Measurements from ENCODE around the gene UNC79. TPM values are rescaled to one million over a fixed set of nuclear protein-coding genes. Genes with fewer than 3 reads are reported as not detected.

The UNC79 gene
- total RNA-seq, 1 experiment from 2014 or later, result 0.05 TPM

DNA sequence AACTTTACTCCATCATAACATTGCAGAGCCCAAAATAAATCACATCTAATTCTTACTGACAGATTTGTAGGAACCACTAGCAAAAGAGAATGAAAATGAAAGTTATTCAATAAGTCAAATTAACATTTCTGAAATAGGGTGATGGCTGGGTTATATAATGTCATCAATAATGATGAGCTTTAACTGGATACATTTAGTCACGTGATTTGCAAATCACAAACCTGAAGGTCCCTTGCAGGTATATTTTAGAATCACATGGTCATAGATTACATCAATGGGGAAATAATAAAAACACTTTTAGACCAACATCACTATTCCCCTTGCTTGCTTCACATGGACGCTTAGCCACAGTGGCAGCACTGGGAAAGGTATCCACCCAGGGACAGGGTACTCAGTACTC lies 270.8 kb downstream of the UNC79 start:
- ATAC-seq (no peak), DNase-seq (ENCODE audit: low read depth, low spot score) (no peak)
- TF ChIP-seq, protein P1, sequence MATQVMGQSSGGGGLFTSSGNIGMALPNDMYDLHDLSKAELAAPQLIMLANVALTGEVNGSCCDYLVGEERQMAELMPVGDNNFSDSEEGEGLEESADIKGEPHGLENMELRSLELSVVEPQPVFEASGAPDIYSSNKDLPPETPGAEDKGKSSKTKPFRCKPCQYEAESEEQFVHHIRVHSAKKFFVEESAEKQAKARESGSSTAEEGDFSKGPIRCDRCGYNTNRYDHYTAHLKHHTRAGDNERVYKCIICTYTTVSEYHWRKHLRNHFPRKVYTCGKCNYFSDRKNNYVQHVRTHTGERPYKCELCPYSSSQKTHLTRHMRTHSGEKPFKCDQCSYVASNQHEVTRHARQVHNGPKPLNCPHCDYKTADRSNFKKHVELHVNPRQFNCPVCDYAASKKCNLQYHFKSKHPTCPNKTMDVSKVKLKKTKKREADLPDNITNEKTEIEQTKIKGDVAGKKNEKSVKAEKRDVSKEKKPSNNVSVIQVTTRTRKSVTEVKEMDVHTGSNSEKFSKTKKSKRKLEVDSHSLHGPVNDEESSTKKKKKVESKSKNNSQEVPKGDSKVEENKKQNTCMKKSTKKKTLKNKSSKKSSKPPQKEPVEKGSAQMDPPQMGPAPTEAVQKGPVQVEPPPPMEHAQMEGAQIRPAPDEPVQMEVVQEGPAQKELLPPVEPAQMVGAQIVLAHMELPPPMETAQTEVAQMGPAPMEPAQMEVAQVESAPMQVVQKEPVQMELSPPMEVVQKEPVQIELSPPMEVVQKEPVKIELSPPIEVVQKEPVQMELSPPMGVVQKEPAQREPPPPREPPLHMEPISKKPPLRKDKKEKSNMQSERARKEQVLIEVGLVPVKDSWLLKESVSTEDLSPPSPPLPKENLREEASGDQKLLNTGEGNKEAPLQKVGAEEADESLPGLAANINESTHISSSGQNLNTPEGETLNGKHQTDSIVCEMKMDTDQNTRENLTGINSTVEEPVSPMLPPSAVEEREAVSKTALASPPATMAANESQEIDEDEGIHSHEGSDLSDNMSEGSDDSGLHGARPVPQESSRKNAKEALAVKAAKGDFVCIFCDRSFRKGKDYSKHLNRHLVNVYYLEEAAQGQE (IDR thresholded peaks at IDR 0.05; ENCODE audit: insufficient read depth in 1 of 2, low read depth in 2 of 2, low read length in 1 of 2), result no peak
- TF ChIP-seq TCF7L2 (IDR thresholded peaks at IDR 0.05; ENCODE audit: low read depth, low read length) (no peak), POLR2AphosphoS5 (IDR thresholded peaks at IDR 0.05; ENCODE audit: low read depth, low read length) (no peak), SIN3A (IDR thresholded peaks at IDR 0.05; ENCODE audit: borderline replicate concordance, insufficient read depth, low read depth, low read length) (no peak)
- TF ChIP-seq, protein P2, sequence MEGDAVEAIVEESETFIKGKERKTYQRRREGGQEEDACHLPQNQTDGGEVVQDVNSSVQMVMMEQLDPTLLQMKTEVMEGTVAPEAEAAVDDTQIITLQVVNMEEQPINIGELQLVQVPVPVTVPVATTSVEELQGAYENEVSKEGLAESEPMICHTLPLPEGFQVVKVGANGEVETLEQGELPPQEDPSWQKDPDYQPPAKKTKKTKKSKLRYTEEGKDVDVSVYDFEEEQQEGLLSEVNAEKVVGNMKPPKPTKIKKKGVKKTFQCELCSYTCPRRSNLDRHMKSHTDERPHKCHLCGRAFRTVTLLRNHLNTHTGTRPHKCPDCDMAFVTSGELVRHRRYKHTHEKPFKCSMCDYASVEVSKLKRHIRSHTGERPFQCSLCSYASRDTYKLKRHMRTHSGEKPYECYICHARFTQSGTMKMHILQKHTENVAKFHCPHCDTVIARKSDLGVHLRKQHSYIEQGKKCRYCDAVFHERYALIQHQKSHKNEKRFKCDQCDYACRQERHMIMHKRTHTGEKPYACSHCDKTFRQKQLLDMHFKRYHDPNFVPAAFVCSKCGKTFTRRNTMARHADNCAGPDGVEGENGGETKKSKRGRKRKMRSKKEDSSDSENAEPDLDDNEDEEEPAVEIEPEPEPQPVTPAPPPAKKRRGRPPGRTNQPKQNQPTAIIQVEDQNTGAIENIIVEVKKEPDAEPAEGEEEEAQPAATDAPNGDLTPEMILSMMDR (IDR thresholded peaks at IDR 0.05), result no peak
- Histone ChIP-seq H3K36me3 (ENCODE audit: control insufficient read depth, insufficient read depth, low read length) (no peaks in the 10 kb centered on the region), H3K27ac (ENCODE audit: low read length) (no peak overlapping the region), H3K9me3 (ENCODE audit: control insufficient read depth, insufficient read depth, low read depth, low read length) (no peaks in the 10 kb centered on the region), H3K4me1 (ENCODE audit: control insufficient read depth, insufficient read depth, low read length) (no peaks in the 10 kb centered on the region), H3K4me3 (ENCODE audit: low read depth in 2 of 2, low read length in 2 of 2) (no peak overlapping the region), H3K27me3 (ENCODE audit: control insufficient read depth, insufficient read depth, low read length) (no peaks in the 10 kb centered on the region)
- CTCF ChIA-PET, result no interaction called here
- no TSS peak for BruUV-seq (replicated peaks)
- POLR2A ChIA-PET, result no interaction called here
- intact Hi-C loops (cut with micrococcal nuclease; ENCODE audit: unreplicated experiment) (no loop called here), in situ Hi-C loops (cut with HindIII; ENCODE audit: low pct_unique_long_range_greater_than_20kb, low sequenced_read_pairs) (no loop called here)

DNA sequence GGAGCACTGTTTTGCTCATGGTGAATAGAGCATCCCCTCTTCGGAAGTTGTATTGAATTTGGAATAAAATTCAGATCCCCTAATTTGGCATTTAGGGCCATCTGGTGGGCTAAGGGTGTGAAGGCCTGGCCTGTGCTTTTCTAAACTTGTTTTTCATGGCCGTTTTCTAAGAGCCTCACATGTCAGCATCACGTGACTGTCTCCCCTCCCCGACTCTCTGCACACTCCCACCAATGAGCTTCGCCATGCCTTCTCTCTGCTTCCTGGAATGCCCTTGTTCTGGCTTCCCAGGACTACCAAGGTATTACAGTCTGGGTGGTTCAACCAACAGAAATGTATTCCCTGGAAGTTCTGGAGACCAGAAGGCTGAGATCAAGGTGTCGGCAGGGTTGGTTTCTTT lies 272.2 kb downstream of the UNC79 start:
- DNase-seq (ENCODE audit: low read depth, low spot score) (no peak), ATAC-seq (no peak)
- H3K27ac ChIP-seq (ENCODE audit: low read length), result no peak overlapping the region
- BruUV-seq (replicated peaks), result no TSS peak
- no peaks in the 10 kb centered on the region for H3K36me3 ChIP-seq (ENCODE audit: control insufficient read depth, insufficient read depth, low read length)
- POLR2A ChIA-PET, result no interaction called here
- TF ChIP-seq, protein P1 (IDR thresholded peaks at IDR 0.05; ENCODE audit: insufficient read depth in 1 of 2, low read depth in 2 of 2, low read length in 1 of 2), result no peak
- TF ChIP-seq POLR2AphosphoS5 (IDR thresholded peaks at IDR 0.05; ENCODE audit: low read depth, low read length), result no peak
- TF ChIP-seq SIN3A (IDR thresholded peaks at IDR 0.05; ENCODE audit: borderline replicate concordance, insufficient read depth, low read depth, low read length), result no peak
- TF ChIP-seq, protein P2 (IDR thresholded peaks at IDR 0.05), result no peak
- no peak for TF ChIP-seq TCF7L2 (IDR thresholded peaks at IDR 0.05; ENCODE audit: low read depth, low read length)
- no peaks in the 10 kb centered on the region for H3K4me1 ChIP-seq (ENCODE audit: control insufficient read depth, insufficient read depth, low read length)
- H3K9me3 ChIP-seq (ENCODE audit: control insufficient read depth, insufficient read depth, low read depth, low read length), result no peaks in the 10 kb centered on the region
- H3K4me3 ChIP-seq (ENCODE audit: low read depth in 2 of 2, low read length in 2 of 2), result no peak overlapping the region
- intact Hi-C loops (cut with micrococcal nuclease; ENCODE audit: unreplicated experiment) (no loop called here), in situ Hi-C loops (cut with HindIII; ENCODE audit: low pct_unique_long_range_greater_than_20kb, low sequenced_read_pairs) (no loop called here)
- CTCF ChIA-PET, result no interaction called here
- H3K27me3 ChIP-seq (ENCODE audit: control insufficient read depth, insufficient read depth, low read length), result no peaks in the 10 kb centered on the region
